Neutrophil (primary cell): ENCODE results near the gene ZNF483.
"Not testable (repeated sequence)": the region's sequence is repeated elsewhere in the genome, so short reads cannot be mapped to it uniquely, and the experiment has no call there.

Source experiments
- H3K27ac ChIP-seq: fragments of 200-600 bp; sonication (generic); 2 replicates; pipeline ENCODE4 v1.5.1; 2016; ENCODE audit warnings: mild to moderate bottlenecking, moderate library complexity
- H3K27me3 ChIP-seq: fragments of 200-600 bp; sonication (generic); 2 replicates; pipeline ENCODE4 v1.6.0; 2016; ENCODE audit warnings: mild to moderate bottlenecking
- H3K36me3 ChIP-seq: fragments of 200-600 bp; sonication (generic); 2 replicates; pipeline ENCODE4 v1.5.1; 2017
- H3K4me1 ChIP-seq, 2 experiments: fragments of 200-600 bp in 1 of 2; sonication (generic) in 1 of 2; 1 replicate in 1 of 2; 2 replicates in 1 of 2; pipeline versions ENCODE4 v1.5.1 to v1.6.1; 2013 to 2016; ENCODE audit warnings: low read depth in 1 of 2, low read length in 1 of 2, mild to moderate bottlenecking in 1 of 2, moderate library complexity in 1 of 2; ENCODE audit not compliant: control insufficient read depth in 1 of 2, insufficient read depth in 1 of 2
- H3K4me3 ChIP-seq, 2 experiments: fragments of 200-600 bp in 1 of 2; sonication (generic) in 1 of 2; 1 replicate in 1 of 2; 2 replicates in 1 of 2; pipeline ENCODE4 v1.5.1; 2013 to 2016; ENCODE audit warnings: low read depth in 1 of 2, low read length in 1 of 2, mild to moderate bottlenecking in 1 of 2, moderate library complexity in 1 of 2
- H3K9me3 ChIP-seq: fragments of 200-600 bp; sonication (generic); 2 replicates; pipeline ENCODE4 v1.5.1; 2016
- CTCF ChIP-seq: fragments of 200-600 bp; sonication (generic); IDR thresholded peaks from 2 replicates; pipeline ENCODE4 v1.5.1; 2016; ENCODE audit warnings: antibody characterized with exemption

ZNF483 gene

GRCh38 chr9:111529787-111530186, 4.8 kb downstream of the ZNF483 start:
- Histone ChIP-seq H3K4me1 (peaks cover 11 to 15% of the 10 kb centered on the region in 2 experiments), H3K27me3 (peaks cover 29% of the 10 kb centered on the region), H3K9me3 (no peaks in the 10 kb centered on the region), H3K27ac (no peak overlapping the region), H3K36me3 (no peaks in the 10 kb centered on the region), H3K4me3 (no peak overlapping the region)
- TF ChIP-seq CTCF, result no peak

- no peak for TF ChIP-seq CTCF
- H3K9me3 ChIP-seq, result no peaks in the 10 kb centered on the region
- no peaks in the 10 kb centered on the region for H3K4me1 ChIP-seq
- no peak overlapping the region for H3K4me3 ChIP-seq
- H3K27ac ChIP-seq, result no peak overlapping the region
- no peaks in the 10 kb centered on the region for H3K36me3 ChIP-seq
- H3K27me3 ChIP-seq, result peaks cover 10% of the 10 kb centered on the region
Measured at GRCh38 chr9:111531716-111532115, 6.7 kb downstream of the ZNF483 start.

- H3K36me3 ChIP-seq, result no peaks in the 10 kb centered on the region
- H3K4me3 ChIP-seq, result no peak overlapping the region
- no peaks in the 10 kb centered on the region for H3K27me3 ChIP-seq
- no peak overlapping the region for H3K27ac ChIP-seq
- no peak for TF ChIP-seq CTCF
- no peaks in the 10 kb centered on the region for H3K4me1 ChIP-seq
- peaks cover 5% of the 10 kb centered on the region for H3K9me3 ChIP-seq
Measured at GRCh38 chr9:111533099-111533790, 8.3 kb downstream of the ZNF483 start.

- Histone ChIP-seq H3K36me3 (no peaks in the 10 kb centered on the region), H3K4me1 (no peaks in the 10 kb centered on the region), H3K27me3 (no peaks in the 10 kb centered on the region), H3K9me3 (peaks cover 53% of the 10 kb centered on the region), H3K4me3 (no peak overlapping the region), H3K27ac (no peak overlapping the region)
- no peak for TF ChIP-seq CTCF
Measured at GRCh38 chr9:111542497-111543254, 17.7 kb downstream of the ZNF483 start.

GRCh38 chr9:111548623-111549022, 23.6 kb downstream of the ZNF483 start:
- H3K9me3 ChIP-seq, result peaks cover 34% of the 10 kb centered on the region
- H3K4me1 ChIP-seq, result no peaks in the 10 kb centered on the region

GRCh38 chr9:111555425-111555824, 30.4 kb downstream of the ZNF483 start:
- not testable (repeated sequence) for H3K4me1 ChIP-seq, H3K27ac ChIP-seq
- H3K9me3 ChIP-seq, result peaks cover 15% of the 10 kb centered on the region

More at GRCh38 chr9:111548623-111549022, 23.6 kb downstream of the ZNF483 start:
- no peak overlapping the region for H3K4me3 ChIP-seq
- TF ChIP-seq CTCF, result no peak
- no peak overlapping the region for H3K27ac ChIP-seq
- no peaks in the 10 kb centered on the region for H3K27me3 ChIP-seq
- no peaks in the 10 kb centered on the region for H3K36me3 ChIP-seq

More at GRCh38 chr9:111555425-111555824, 30.4 kb downstream of the ZNF483 start:
- not testable (repeated sequence) for H3K36me3 ChIP-seq, H3K4me3 ChIP-seq, H3K27me3 ChIP-seq
